K562 treated with DMSO at 1 percent for 12 hours (cell line): Measurements from ENCODE around the gene MDH2. TPM values are rescaled to one million over a fixed set of nuclear protein-coding genes. Genes with fewer than 3 reads are reported as not detected.

Source experiments
- total RNA-seq: library from RNA; unstranded; fragments of 300-600 nt; gene quantifications from 2 replicates; pipeline ENCODE4 v1.2.3, GENCODE V29; 2022; ENCODE audit not compliant: insufficient read depth

Gene MDH2, protein sequence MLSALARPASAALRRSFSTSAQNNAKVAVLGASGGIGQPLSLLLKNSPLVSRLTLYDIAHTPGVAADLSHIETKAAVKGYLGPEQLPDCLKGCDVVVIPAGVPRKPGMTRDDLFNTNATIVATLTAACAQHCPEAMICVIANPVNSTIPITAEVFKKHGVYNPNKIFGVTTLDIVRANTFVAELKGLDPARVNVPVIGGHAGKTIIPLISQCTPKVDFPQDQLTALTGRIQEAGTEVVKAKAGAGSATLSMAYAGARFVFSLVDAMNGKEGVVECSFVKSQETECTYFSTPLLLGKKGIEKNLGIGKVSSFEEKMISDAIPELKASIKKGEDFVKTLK
- 311 and 317 TPM in 2 replicates for total RNA-seq

DNA sequence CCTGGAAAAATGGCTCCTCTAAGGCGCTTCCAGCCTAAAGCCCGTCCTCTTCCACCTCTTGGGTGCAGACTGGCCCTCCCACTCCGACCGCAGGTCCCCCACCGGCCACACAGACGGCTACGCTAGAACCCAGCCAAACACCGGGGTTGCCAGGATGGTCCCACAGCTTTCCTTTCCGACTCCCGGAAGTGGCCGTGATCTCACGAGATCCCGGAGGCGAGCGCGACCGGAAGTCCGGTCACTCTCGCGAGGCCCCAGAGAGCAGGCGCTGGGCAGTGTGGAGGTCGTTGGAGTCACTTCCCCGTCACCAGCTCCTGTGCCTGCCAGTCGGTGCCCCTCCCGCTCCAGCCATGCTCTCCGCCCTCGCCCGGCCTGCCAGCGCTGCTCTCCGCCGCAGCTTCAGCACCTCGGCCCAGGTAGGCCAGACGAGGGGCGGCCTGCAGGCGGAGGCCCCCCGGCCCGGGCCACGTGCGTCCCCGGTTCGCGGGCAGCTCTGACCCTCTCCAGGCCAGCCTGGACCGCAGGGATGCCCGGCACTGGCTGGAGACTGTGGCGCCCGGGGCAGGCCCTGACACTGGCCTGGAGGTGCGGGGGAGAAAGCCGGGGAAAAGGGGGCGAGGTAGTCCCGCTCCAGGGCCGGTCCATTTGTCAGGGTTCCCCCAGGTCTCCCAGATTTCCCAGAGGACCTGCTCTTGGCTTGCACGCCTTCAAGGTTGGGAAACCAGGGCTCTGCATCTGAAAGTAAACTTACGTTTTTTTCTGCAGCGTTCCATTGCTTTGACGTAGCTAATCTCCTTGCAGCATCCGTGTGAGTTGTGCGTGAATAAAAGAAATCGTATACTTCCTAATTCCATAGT, at the start of gene MDH2, which contains the start of gene STYXL1:
Gene MDH2 (plus strand): TSS at position 296 of the 857 bp plus-strand sequence. CDS start 55 bp downstream, at position 351.
Gene STYXL1 (minus strand): TSS at position 190 of the 857 bp plus-strand sequence. CDS start 17,477 bp downstream, outside the sequence.

Other genes with a start within 250 kb of the MDH2 start
- gene CCL24, start 234.3 kb upstream of the MDH2 start, total RNA-seq = not detected in 2 replicates
- 104 and 128 TPM in 2 replicates for gene RHBDD2, start 169.1 kb upstream of the MDH2 start, total RNA-seq
- 163 and 184 TPM in 2 replicates for gene POR, start 133.0 kb upstream of the MDH2 start, total RNA-seq
- gene TMEM120A, start 53.5 kb upstream of the MDH2 start, total RNA-seq = 48.9 and 54.8 TPM in 2 replicates
- 62.1 and 68.4 TPM in 2 replicates for gene STYXL1, start 106 bp upstream of the MDH2 start, total RNA-seq
- not detected in 2 replicates for gene SRRM3, start 153.8 kb downstream of the MDH2 start, total RNA-seq